ENCODE measurements around the gene PDX1.
"Not testable (repeated sequence)": the region's sequence is repeated elsewhere in the genome, so short reads cannot be mapped to it uniquely, and the experiment has no call there.

Gene PDX1

DNA sequence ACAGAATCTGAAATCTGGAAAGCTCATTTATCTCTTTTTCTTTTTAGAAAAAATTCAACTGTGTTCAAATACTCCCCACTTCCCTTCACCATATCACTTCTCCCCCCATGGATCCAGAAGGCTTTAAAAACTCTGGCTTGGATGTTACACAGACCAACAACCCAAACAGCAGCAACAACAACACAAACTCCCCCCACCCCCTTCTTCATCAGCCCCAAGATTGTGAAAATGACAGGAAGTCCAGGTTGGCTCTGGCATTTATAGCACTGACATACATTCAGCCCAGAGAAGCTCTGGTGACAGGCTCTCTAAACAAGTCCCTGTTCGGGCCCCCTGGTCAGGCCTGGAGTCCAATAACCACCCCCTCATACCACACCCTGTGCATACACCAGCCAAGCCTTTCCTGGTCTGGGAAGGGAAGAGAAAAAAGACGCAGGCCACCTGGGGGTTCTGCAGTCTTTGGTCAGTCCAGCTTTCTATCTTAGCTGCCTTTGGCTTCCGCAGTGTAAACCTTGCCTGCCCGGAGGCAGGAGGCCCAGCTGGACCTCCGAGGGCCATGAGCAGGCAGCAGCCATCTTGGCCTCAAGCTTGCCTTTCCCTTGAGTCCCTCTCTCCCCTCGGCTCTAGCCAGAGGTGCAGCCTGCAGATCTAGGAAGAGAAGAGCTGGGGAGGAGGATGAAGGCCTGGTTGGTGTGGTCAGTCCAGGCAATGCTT lies 42.5 kb downstream of the PDX1 start:
- Histone ChIP-seq H3K9me3 (ENCODE audit: severe bottlenecking) (no peaks in the 10 kb centered on the region), H3K27ac (ENCODE audit: poor library complexity, severe bottlenecking) (no peak overlapping the region), H3K4me1 (ENCODE audit: insufficient read depth, poor library complexity, severe bottlenecking) (no peaks in the 10 kb centered on the region), H3K36me3 (ENCODE audit: low read depth) (no peaks in the 10 kb centered on the region), H3K4me3 (ENCODE audit: severe bottlenecking) (no peak overlapping the region), H3K27me3 (ENCODE audit: insufficient read depth, poor library complexity, severe bottlenecking) (peaks cover 92% of the 10 kb centered on the region)
- TF ChIP-seq, protein P1, sequence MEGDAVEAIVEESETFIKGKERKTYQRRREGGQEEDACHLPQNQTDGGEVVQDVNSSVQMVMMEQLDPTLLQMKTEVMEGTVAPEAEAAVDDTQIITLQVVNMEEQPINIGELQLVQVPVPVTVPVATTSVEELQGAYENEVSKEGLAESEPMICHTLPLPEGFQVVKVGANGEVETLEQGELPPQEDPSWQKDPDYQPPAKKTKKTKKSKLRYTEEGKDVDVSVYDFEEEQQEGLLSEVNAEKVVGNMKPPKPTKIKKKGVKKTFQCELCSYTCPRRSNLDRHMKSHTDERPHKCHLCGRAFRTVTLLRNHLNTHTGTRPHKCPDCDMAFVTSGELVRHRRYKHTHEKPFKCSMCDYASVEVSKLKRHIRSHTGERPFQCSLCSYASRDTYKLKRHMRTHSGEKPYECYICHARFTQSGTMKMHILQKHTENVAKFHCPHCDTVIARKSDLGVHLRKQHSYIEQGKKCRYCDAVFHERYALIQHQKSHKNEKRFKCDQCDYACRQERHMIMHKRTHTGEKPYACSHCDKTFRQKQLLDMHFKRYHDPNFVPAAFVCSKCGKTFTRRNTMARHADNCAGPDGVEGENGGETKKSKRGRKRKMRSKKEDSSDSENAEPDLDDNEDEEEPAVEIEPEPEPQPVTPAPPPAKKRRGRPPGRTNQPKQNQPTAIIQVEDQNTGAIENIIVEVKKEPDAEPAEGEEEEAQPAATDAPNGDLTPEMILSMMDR (IDR thresholded peaks at IDR 0.05; ENCODE audit: poor library complexity, severe bottlenecking), result no peak
- ATAC-seq (ENCODE audit: low read depth) (no peak), DNase-seq (ENCODE audit: low spot score) (no peak)

DNA sequence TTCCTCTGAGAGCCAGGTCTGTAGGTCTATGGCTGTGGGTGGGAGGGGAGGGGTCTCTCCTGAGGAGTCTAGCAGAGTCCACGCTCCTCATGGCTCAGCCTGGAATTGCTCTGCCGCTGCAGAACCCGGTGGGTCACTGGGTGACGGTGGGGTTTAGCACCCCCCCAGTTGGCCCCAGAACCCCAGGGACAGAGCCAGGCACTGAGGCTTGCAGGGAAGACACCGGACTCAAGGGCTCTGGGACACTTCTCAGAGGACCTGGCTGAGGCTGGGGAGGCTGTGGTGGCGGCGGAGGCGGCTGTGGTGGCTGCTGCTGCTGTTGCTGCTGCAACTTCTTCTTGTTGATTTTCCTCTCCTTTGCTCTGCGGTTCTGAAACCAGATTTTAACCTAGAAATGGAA lies 43.2 kb downstream of the PDX1 start:
- no peaks in the 10 kb centered on the region for H3K4me1 ChIP-seq (ENCODE audit: insufficient read depth, poor library complexity, severe bottlenecking)
- TF ChIP-seq, protein P1 (IDR thresholded peaks at IDR 0.05; ENCODE audit: poor library complexity, severe bottlenecking), result no peak
- DNase-seq (ENCODE audit: low spot score), result no peak
- ATAC-seq (ENCODE audit: low read depth), result no peak
- H3K9me3 ChIP-seq (ENCODE audit: severe bottlenecking), result no peaks in the 10 kb centered on the region
- no peak overlapping the region for H3K27ac ChIP-seq (ENCODE audit: poor library complexity, severe bottlenecking)
- H3K27me3 ChIP-seq (ENCODE audit: insufficient read depth, poor library complexity, severe bottlenecking), result peaks cover 92% of the 10 kb centered on the region
- H3K36me3 ChIP-seq (ENCODE audit: low read depth), result no peaks in the 10 kb centered on the region
- no peak overlapping the region for H3K4me3 ChIP-seq (ENCODE audit: severe bottlenecking)

DNA sequence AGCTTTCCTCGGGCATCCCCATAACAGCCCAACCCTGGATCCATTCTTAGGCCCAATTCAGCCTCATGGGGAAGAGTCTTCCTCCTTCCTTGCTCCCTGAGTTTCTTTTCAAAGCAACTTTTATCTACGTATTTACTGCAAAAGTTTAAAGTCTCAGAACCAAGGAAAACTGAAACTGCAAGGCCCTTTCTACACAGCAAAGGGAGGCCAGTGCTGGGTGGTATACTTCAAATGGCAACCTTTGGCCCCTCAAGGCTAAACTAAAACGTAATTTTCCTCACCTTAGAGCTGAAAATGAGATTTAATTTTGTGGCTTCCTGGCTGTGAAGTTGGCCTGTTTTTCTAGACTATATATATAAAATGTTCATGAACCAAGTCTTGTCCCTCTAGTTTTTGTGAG lies 43.7 kb downstream of the PDX1 start:
- TF ChIP-seq, protein P1 (IDR thresholded peaks at IDR 0.05; ENCODE audit: poor library complexity, severe bottlenecking), result no peak
- Histone ChIP-seq H3K4me1 (ENCODE audit: insufficient read depth, poor library complexity, severe bottlenecking) (no peaks in the 10 kb centered on the region), H3K9me3 (ENCODE audit: severe bottlenecking) (no peaks in the 10 kb centered on the region), H3K36me3 (ENCODE audit: low read depth) (no peaks in the 10 kb centered on the region), H3K4me3 (ENCODE audit: severe bottlenecking) (no peak overlapping the region), H3K27me3 (ENCODE audit: insufficient read depth, poor library complexity, severe bottlenecking) (peaks cover 92% of the 10 kb centered on the region), H3K27ac (ENCODE audit: poor library complexity, severe bottlenecking) (no peak overlapping the region)
- no peak for DNase-seq (ENCODE audit: low spot score)
- ATAC-seq (ENCODE audit: low read depth), result no peak

DNA sequence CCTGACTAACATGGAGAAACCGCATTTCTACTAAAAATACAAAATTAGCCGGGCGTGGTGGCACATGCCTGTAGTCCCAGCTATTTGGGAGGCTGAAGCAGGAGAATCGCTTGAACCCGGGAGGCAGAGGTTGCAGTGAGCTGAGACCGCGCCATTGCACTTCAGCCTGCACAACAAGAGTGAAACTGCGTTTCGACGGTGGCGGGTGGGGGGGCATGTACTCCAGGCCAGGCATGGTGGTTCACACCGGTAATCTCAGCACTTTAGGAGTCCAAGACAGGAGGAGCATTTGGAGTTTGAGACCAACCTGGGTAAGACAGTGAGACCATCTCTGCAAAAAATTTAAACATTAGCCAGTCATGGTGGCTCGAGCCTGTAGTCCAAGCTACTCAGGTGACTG lies 44.4 kb downstream of the PDX1 start:
- not testable (repeated sequence) for H3K4me1 ChIP-seq (ENCODE audit: insufficient read depth, poor library complexity, severe bottlenecking); ATAC-seq (ENCODE audit: low read depth); H3K4me3 ChIP-seq (ENCODE audit: severe bottlenecking); DNase-seq (ENCODE audit: low spot score); H3K9me3 ChIP-seq (ENCODE audit: severe bottlenecking); H3K36me3 ChIP-seq (ENCODE audit: low read depth); H3K27ac ChIP-seq (ENCODE audit: poor library complexity, severe bottlenecking)
- H3K27me3 ChIP-seq (ENCODE audit: insufficient read depth, poor library complexity, severe bottlenecking), result peaks cover 92% of the 10 kb centered on the region

DNA sequence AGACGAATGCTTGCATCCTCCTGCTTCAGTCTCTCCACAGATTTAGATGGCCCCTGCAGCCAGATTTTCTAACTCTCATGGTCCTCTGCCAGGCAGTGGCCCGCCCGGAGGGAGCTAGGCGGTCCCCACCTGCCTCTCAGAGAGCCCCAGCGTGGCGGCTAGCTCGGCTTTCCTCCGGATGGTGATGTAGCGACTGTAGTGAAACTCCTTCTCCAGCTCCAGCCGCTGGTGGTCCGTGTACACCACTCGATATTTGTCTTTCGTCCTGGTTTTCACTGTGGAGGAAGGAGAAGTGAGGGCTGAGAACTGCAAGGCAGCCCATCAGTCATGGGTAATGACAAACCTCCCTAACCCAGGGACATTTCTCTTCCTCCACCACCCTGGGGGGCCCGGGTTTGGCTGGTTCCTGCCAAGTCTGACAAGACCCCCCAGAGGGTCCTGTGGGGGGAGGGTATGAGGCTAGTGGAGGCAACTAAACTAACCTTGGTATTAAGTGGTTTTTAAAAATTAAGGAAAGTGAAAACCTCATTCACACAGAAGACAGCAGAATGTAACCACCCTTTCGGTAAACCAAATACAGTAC lies 45.0 kb downstream of the PDX1 start:
- Histone ChIP-seq H3K36me3 (ENCODE audit: low read depth) (no peaks in the 10 kb centered on the region), H3K27ac (ENCODE audit: poor library complexity, severe bottlenecking) (no peak overlapping the region), H3K27me3 (ENCODE audit: insufficient read depth, poor library complexity, severe bottlenecking) (peaks cover 92% of the 10 kb centered on the region), H3K4me1 (ENCODE audit: insufficient read depth, poor library complexity, severe bottlenecking) (no peaks in the 10 kb centered on the region), H3K9me3 (ENCODE audit: severe bottlenecking) (no peaks in the 10 kb centered on the region), H3K4me3 (ENCODE audit: severe bottlenecking) (no peak overlapping the region)
- ATAC-seq (ENCODE audit: low read depth) (no peak), DNase-seq (ENCODE audit: low spot score) (no peak)
- TF ChIP-seq, protein P1 (IDR thresholded peaks at IDR 0.05; ENCODE audit: poor library complexity, severe bottlenecking), result no peak

Measured in RWPE2 (cell line).